ENCODE data around the gene ADGRF1. TPM values are rescaled to one million over a fixed set of nuclear protein-coding genes. Genes with fewer than 3 reads are reported as not detected.
A peak's percentile ranks its signal among the peaks of the same experiment; 100 is the strongest.

ADGRF1 gene
- total RNA-seq, 4 donors from 2014 or later, result 0.13 to 1.0 (median 0.17) TPM; not detected in 1

DNA sequence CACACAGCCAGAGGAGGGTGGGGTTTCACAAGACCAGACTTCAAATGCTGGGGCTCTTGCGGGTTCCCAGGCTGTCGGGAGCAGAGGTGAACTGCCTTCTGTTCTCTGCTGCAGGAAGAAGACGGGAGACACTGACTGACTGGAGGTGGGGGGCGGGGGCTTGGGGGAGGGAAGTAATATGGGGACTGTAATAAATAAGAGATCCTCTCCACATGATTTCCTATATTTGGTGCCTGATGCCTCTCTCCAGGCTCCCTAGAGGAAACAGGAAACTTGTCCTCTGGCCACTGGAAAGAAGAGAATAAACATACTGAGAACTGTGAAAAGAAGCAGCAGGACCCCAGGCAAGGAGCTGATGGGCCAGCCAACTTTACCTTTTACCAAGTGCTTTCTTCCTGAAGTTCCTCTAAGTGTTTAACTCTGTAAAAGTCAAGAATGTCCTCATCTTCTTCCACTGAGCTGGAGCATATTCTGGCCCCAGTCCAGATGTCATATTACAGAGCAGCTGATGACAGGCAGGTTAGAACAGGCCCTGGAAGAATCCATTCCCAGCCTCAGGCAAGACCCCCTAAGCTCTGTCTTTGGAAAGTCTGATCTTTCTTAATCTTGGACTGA, 87.2 kb downstream of the ADGRF1 start:
- intact Hi-C loops (cut with DNase I; ENCODE audit: low total_unique reads), result no loop called here
- no peak for DNase-seq (ENCODE audit: low spot score in 2 of 2)
- 35 to 37% methylated on average over 4 of the region's 4 CpGs for WGBS, 2 donors
- H3K4me3 ChIP-seq (ENCODE audit: low read depth, poor library complexity, severe bottlenecking), result no peak overlapping the region
- TF ChIP-seq CTCF (IDR thresholded peaks at IDR 0.05), result no peak
- no peak for TF ChIP-seq POLR2A (IDR thresholded peaks at IDR 0.05)

GRCh38 chr6:46953921-46954320, 88.2 kb downstream of the ADGRF1 start:
- no peak for TF ChIP-seq CTCF (IDR thresholded peaks at IDR 0.05)
- no peak for TF ChIP-seq POLR2A (IDR thresholded peaks at IDR 0.05)
- WGBS, 2 donors, result 70 to 72% methylated on average over 4 of the region's 4 CpGs
- intact Hi-C loops (cut with DNase I; ENCODE audit: low total_unique reads), result no loop called here
- DNase-seq (ENCODE audit: low spot score in 2 of 2), result no peak
- no peak overlapping the region for H3K4me3 ChIP-seq (ENCODE audit: low read depth, poor library complexity, severe bottlenecking)

DNA sequence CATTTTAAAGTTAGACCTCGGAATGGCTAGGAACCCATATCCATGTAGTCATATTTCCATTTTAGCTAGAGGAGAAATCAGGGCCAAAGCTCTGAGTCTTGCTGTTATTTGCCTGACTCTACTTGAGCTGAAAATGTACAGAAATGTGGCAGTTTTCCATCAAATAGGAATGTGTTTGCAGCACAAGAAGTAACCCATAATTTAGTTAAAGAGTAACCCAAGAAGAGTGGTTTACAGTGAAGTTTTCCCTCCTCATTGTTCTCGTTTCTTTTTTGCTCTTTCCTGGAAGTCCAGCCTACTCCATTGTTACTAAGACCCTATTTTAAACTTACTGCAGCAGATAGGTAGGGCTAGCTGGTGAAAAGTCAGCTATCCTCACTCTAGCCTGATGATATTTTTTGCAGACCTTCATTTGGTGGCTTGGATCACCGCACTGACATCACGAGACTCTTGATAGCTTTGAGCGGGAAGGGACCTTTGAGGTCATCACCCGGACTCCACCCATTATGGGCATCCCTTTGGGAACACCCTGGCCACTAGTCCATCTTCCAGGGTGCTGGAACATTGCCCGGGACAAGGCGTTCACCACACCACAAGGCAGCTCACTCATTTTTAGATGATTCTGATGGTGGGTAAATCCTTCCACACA, 92.4 kb downstream of the ADGRF1 start:
- 62% methylated on average over 8 of the region's 8 CpGs for WGBS, 2 donors
- peak in 1 of 2 donors; percentile 25 for DNase-seq (ENCODE audit: low spot score in 2 of 2)
- H3K4me3 ChIP-seq (ENCODE audit: low read depth, poor library complexity, severe bottlenecking), result no peak overlapping the region
- intact Hi-C loops (cut with DNase I; ENCODE audit: low total_unique reads), result no loop called here
- no peak for TF ChIP-seq POLR2A (IDR thresholded peaks at IDR 0.05)
- no peak for TF ChIP-seq CTCF (IDR thresholded peaks at IDR 0.05)

- TF ChIP-seq POLR2A (IDR thresholded peaks at IDR 0.05) (no peak), CTCF (IDR thresholded peaks at IDR 0.05) (no peak)
- WGBS, 2 donors, result 82% methylated on average over 8 of the region's 8 CpGs
- H3K4me3 ChIP-seq (ENCODE audit: low read depth, poor library complexity, severe bottlenecking), result no peak overlapping the region
- no peak for DNase-seq (ENCODE audit: low spot score in 2 of 2)
- intact Hi-C loops (cut with DNase I; ENCODE audit: low total_unique reads), result no loop called here
These were observed 93.4 kb downstream of the ADGRF1 start for GRCh38 chr6:46948699-46949098.

Other genes starting within 250 kb of the ADGRF1 start
- gene MEP1A, start 248.9 kb downstream of the ADGRF1 start, total RNA-seq, result not detected
- 10 to 100 TPM in 1 of 4 donors, 1 to 10 TPM in 3; 3.4 to 14.3 (median 7.4) TPM for gene ADGRF5, start 120.4 kb downstream of the ADGRF1 start, total RNA-seq

Data from lower leg skin (tissue), 4 donors.